Endometrial microvascular endothelial cells (primary cell): Measurements from ENCODE around the gene TEAD1. TPM values are rescaled to one million over a fixed set of nuclear protein-coding genes. Genes with fewer than 3 reads are reported as not detected.

ENCODE experiments used
- in situ Hi-C: cut with HindIII; loops from 2 replicates; pipeline ENCODE4 v1.10.0; 2017; ENCODE audit warnings: low sequenced_read_pairs, low pct_unique_long_range_greater_than_20kb; ENCODE audit errors: inconsistent ontology term
- total RNA-seq: library from RNA; depleted of rRNA; stranded (reverse); fragments of >200 nt; gene quantifications from one replicate; pipeline ENCODE4 v1.2.3, GENCODE V29; 2015; ENCODE audit errors: inconsistent ontology term

TEAD1 gene
- total RNA-seq, 1 donor from 2014 or later = 24.3 TPM

DNA sequence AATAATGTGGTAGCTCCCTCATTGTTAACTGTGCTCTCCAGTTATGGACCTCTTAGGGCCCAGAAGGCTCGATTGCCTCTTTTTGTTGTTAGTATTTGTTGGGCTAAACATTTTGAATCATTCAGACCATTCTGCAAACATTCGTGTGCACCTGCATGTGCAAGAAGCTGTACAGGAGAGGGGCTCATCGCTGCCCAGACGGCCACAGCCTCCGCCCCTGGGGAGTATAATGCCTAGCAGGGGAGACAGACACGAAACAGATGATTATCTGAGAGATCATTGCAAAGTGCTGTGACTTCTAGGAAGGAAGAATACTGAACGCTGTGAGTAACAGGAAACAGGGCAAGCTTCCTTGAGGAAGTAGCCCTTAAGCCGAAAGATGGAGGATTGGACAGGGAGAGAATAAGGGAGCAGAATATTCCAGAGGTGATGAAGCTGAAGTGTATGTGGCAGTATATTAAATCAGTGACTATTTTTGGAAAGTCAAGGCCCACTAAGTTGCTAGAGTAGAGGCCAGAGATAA lies 211.6 kb downstream of the TEAD1 start:
- in situ Hi-C loops = no loop called here

DNA sequence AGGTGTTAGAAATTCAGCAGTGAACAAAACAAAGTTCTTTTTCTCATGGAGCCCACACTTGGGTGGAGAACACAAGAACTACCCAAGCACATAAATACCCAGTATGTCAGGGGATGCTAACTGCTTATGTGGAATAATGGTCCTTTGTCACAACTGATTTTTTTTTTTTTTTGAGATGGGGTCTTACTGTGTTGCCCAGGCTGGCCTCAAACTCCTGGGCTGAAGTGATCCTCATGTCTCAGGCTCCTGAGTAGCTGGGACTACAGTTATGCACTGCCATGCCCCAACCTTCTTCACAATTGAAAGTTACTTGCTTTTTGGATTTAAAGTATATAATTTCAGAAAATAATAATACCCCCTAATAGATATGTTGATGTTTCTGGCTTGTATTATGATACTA lies 212.3 kb downstream of the TEAD1 start:
- in situ Hi-C loops = no loop called here

DNA sequence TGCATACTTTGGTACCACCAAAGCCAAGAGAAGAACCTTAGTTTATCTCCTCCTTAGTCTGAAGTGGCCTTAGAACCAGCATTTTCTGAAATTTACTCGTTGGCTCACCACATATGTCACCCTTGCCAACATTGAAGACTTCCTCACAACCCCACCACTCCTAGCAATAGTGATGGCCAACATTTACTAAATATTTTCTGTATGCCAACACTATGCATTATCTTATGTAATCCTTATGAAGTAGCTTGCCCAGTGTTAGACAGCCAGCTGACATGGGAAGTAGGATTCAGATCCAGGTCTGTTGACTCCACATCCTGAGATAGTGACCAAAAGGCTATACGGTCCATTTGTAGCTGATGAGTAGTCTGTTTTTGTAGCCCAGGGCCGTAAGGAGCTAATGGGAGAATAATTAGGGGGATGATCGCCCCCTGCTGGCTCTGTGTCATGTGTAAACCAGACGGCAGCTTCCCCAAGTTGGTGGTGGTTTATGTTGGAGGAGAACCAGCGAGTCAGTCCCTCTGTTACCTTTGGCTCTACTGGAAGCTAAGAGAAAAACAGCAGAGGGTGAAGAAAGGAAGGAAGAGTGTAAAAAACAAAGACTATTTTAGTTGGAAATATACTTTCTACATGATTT lies 214.4 kb downstream of the TEAD1 start:
- in situ Hi-C loops = no loop called here

DNA sequence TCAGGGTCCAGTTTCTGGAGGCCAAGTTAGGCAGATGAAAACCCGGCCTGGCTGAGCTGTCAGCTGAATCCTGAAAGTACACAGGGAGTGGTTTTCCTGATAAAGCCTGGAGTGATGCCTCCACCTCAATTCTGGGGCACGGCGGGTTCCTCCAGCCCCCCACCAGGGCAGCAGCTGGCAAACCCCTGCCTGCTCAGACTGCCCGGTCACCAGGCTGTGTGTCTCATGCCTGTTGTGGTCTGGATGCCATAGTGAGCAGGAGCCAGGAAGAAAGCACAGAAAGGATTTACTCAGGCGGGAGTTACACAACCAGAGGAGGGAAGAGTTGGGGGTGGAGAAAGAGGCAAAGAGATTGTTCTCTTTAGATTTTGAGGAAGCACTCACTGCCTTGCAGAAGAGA lies 215.0 kb downstream of the TEAD1 start:
- in situ Hi-C loops = no loop called here

DNA sequence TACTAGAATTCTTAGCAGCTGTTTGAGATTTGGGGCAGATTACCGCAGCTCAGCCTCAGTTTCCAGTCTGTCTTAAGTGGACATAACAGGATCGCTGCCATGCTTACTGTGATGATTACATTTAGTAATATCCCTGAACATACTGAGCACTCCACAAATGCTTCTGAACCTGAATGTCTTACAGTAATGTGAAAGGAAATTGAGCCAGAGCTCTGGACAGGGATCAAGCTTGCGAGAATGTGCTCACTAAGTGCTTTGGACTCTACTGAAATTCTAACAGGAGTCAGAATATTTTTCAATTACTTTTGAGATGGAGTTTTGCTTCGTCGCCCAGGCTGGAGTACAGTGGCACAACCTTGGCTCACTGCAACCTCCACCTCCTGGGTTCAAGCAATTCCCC lies 216.3 kb downstream of the TEAD1 start:
- in situ Hi-C loops = loop anchor here (10.0 kb wide), 1 partner anchor 476 kb away; no protein-coding TSS in a partner anchor

GRCh38 chr11:12893787-12894672 lies 219.8 kb downstream of the TEAD1 start:
- in situ Hi-C loops = loop anchor here (10.0 kb wide), 1 partner anchor 479 kb away; no protein-coding TSS in a partner anchor

GRCh38 chr11:12897390-12897789 lies 223.2 kb downstream of the TEAD1 start:
- in situ Hi-C loops = loop anchor here (10.0 kb wide), 1 partner anchor 483 kb away; no protein-coding TSS in a partner anchor

- in situ Hi-C loops = loop anchor here (10.0 kb wide), 1 partner anchor 483 kb away; no protein-coding TSS in a partner anchor
Measured at GRCh38 chr11:12897867-12898266, 223.6 kb downstream of the TEAD1 start.

- in situ Hi-C loops = no loop called here
Measured at GRCh38 chr11:12900496-12900895, 226.3 kb downstream of the TEAD1 start.

- in situ Hi-C loops = no loop called here
Measured at GRCh38 chr11:12901272-12901671, 227.1 kb downstream of the TEAD1 start.

DNA sequence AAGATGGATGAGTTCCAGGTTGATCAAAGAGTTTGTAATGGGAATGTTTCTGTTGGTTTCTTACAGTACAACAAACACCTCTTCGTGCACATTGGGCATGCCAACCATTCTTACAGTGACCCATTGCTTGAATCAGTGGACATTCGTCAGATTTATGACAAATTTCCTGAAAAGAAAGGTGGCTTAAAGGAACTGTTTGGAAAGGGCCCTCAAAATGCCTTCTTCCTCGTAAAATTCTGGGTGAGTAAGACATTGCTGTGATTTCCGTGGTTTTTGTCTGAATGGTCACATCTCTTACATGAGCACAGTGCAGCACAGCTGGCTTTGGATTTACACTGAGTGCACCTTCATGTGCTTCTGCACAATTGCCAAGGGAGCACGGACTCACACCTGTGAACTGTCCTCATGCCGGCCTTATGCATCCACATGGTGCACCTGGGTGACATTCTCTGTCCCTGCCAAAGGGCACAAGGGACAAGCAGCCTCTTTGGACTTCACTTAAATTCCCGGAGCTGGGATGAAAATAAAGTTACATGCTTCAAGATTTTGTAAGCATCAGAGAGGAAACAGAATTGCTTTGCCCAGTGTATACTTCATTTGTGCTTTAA lies 227.8 kb downstream of the TEAD1 start:
- in situ Hi-C loops = no loop called here

- in situ Hi-C loops = no loop called here
Measured at GRCh38 chr11:12902791-12903486, 228.7 kb downstream of the TEAD1 start.

DNA sequence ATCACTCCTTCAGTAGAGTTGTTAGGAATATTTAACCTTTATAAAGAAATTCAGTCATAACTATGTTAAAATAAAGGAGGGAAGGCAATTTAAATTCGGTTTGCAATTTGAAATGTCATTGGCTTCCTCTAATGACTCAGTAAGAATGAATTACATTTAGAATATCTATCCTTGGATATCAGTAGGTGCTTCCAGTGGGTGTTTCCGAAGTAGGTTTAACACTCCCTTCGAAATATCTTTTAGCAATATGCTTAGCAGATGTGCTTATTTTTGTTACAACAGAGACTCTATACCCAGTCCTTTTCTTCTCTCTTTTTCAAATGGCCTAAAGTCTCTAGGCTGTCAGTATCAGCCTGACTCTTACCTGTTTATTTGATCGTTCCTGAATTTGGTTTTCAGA lies 231.2 kb downstream of the TEAD1 start:
- in situ Hi-C loops = no loop called here

DNA sequence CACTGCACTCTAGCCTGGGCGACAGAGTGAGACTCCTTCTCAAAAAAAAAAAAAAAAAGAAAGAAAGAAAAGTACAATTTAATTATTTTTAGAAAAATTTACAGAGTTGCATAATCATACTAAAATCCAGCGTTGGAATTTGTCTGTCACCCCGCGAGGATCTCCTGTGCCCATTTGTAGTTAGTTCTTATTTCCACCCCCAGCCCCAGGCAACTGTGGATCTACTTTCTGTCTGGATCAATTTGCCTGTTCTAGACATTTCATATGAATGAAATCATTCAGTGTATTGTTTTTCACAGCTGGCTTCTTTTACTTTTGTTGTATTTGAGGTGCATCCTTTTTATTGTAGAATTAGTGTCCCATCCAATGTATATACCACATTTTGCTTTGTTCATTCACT lies 232.3 kb downstream of the TEAD1 start:
- in situ Hi-C loops = no loop called here

DNA sequence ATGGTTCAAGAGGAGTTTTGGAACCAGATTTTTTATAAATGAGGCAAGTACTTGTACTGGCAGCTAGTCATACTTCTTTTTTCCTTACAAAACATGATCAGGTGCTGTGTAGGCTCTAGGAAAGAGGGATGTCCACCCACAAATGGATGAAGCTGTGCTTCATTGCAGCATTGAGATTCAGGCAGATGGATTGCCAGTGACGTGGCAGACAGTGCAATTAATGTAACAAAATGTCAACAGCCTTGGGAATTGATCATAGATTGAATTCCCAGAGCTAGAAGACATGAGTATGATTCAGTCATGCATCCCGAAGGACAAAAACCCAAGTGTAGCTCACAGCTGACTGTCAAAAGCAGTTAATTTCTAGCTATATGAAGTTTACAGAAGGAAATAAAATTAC lies 235.7 kb downstream of the TEAD1 start:
- in situ Hi-C loops = no loop called here

DNA sequence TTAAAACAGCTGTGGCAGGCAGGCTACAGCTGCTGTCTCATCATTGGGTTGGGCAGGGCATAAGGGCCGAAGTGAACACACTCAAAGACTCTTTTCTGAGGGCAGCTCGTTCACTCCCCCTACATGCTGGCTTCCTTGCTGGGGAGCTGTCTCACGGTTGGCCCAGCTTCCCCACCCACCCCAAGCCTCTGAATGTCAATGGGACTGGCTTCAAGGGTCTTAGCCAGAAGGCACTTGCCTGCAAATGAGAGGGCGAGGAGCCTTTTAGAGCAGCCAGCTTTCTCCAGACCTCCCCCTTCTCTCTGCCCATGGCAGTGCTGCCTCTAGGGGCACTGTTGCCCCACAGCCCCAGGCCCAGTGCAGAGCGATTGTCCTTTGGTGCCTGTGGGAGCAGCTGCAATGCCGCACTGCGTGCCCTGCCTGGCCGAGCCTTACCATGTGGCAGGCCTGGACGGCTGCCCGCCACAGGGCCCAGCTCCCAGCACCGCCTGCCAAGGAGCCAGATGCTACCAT lies 240.2 kb downstream of the TEAD1 start:
- in situ Hi-C loops = no loop called here

DNA sequence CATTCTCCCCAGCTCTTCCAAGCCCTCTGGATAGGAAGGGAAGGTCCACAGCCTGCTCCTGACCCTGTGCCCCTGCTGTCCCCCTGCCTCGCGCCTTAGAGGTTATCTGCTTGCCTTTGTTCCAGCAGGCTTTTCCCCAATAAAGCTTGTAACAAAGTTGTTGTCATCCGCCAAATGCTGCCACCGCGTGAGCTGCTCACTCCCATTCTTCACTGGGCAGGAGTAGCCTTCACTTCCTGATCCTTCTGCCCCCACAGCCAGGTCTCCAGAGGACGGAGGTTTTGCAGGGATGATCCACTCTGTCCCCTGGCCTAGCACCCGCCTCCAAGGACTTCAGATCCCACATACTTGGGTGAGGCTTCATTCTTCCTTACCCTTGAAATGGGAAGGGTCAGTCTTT lies 240.9 kb downstream of the TEAD1 start:
- in situ Hi-C loops = no loop called here

DNA sequence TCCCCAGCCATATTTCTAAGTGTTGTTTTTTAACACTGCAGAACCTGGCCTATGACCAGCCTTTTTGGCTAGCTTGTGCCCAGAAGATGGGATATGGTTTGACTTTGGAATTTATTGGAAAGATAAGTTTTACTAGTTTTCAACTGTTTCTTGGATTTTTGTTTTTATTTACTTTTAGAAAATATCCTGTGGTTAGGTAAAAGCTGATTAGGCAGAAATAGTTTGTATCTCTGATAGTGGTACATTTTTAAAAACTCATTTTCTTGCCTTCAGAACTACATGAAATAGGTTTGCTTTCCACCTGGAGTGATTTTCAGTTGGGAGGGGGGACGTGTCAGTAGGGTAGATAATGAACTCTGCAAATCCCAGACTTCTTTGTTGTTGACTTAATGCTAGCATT lies 243.6 kb downstream of the TEAD1 start:
- in situ Hi-C loops = no loop called here

GRCh38 chr11:12918667-12919066 lies 244.4 kb downstream of the TEAD1 start:
- in situ Hi-C loops = no loop called here
